Thyroid gland (tissue), 4 donors: ENCODE measurements around the gene UNG.

Experiments
- POLR2A ChIP-seq, 2 donors: fragments of 450-650 bp; IDR thresholded peaks; one replicate each; pipeline ENCODE4 v1.6.1; 2017; ENCODE audit warnings: antibody characterized with exemption in 2 of 2, mild to moderate bottlenecking in 2 of 2, moderate library complexity in 1 of 2
- TF ChIP-seq, protein P1 (sequence below), 6 experiments: fragments of 200-600 bp in 3 of 6; fragments of 450-650 bp in 3 of 6; sonication (generic) in 3 of 6; IDR thresholded peaks; one replicate each; pipeline ENCODE4 v1.5.1; 2016 to 2019; ENCODE audit warnings: antibody characterized with exemption in 6 of 6, mild to moderate bottlenecking in 2 of 6, inconsistent platforms in 1 of 6, moderate library complexity in 1 of 6

DNA sequence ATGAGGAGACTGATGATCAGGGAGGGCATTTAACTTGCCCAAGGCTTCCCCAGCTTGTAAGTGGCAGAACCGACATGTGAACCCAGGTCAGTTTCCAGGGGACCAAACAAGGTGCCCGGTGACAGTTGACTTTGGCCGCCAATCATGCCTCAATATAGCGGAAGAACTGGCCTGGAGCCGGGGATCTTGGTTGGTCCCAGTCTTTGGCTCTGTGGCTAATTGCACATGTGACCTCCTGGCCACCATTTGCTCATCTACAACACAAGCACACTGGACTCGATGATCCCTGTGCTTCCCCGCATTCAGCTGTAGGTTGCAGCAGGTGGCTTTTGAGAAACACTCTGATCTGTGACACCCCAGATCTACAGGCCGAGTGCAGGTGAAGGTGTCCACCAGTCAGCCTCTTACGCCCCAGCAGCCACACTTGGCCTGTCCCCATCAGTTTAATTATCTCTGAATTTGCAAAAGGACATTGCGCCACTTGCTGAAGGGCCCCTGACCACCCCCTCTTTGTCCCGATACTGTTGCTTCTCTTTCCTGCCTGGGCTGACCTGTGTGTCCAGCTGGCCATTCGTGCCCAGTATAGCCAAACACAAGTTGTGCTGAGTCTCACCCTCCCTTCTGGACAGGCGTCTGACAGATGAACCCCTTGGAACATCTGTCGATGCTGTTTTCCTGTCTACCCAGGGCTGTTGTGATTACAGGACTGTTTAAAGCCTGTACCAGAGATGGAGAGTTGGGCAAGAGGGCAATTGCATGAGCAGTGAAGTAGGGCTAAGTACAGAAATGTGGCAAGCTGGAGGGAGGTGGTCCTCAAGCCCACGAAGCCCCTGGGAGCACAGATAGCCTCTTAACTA lies 33.1 kb downstream of the UNG start:
- TF ChIP-seq POLR2A (IDR thresholded peaks at IDR 0.05) = no peak
- TF ChIP-seq, protein P1, sequence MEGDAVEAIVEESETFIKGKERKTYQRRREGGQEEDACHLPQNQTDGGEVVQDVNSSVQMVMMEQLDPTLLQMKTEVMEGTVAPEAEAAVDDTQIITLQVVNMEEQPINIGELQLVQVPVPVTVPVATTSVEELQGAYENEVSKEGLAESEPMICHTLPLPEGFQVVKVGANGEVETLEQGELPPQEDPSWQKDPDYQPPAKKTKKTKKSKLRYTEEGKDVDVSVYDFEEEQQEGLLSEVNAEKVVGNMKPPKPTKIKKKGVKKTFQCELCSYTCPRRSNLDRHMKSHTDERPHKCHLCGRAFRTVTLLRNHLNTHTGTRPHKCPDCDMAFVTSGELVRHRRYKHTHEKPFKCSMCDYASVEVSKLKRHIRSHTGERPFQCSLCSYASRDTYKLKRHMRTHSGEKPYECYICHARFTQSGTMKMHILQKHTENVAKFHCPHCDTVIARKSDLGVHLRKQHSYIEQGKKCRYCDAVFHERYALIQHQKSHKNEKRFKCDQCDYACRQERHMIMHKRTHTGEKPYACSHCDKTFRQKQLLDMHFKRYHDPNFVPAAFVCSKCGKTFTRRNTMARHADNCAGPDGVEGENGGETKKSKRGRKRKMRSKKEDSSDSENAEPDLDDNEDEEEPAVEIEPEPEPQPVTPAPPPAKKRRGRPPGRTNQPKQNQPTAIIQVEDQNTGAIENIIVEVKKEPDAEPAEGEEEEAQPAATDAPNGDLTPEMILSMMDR (IDR thresholded peaks at IDR 0.05) = no peak
